GM11168 (cell line): ENCODE data around the gene C6orf141.

Experiments used
- in situ Hi-C: fragments of 300-500 bp; cut with MboI; formaldehyde crosslinking; loops from one replicate; pipeline ENCODE4 v1.12.0; 2022; ENCODE audit warnings: low sequenced_read_pairs; ENCODE audit not compliant: unreplicated experiment

C6orf141 gene

DNA sequence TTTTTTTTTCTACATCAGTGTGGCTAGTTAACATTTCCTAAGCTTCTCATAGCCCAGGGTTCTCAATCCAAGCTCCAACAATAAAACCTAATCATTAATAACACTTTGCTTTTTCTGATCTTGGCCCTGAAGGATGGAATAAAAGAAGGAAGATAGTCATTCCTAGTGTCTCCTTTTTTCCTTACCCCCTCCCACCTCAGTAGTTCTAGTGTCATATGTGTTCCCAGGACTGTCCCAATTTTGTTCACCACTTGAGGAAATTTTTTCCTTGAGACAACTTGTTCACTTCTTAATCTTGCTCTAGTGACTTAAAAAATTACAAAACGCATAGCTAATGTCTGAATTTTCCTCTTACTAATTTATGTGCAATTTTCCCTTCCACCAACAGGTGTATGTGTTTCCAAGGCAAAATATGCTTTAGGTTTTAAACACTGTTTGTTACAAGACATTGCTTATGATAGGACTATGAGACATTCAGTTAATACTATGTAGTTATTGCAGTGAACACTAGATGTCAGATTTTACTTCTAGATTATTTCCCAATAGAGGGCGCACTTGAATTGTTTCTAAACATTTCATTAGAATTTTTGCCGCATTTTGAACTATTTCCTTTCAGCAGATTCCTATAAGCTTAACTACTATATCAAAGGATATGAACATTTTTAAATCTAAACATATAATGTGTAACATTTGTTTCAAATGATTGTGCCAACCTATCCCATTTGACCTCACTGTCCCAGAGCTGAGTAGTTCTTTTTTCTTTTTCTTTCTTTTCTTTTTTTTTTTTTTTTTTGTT, 18.5 kb upstream of the C6orf141 start:
- in situ Hi-C loops, result no loop called here

GRCh38 chr6:49535795-49536194, 14.7 kb upstream of the C6orf141 start:
- in situ Hi-C loops, result no loop called here

GRCh38 chr6:49539102-49539501, 11.4 kb upstream of the C6orf141 start:
- in situ Hi-C loops, result no loop called here

GRCh38 chr6:49540614-49541013, 9.9 kb upstream of the C6orf141 start:
- in situ Hi-C loops, result no loop called here

DNA sequence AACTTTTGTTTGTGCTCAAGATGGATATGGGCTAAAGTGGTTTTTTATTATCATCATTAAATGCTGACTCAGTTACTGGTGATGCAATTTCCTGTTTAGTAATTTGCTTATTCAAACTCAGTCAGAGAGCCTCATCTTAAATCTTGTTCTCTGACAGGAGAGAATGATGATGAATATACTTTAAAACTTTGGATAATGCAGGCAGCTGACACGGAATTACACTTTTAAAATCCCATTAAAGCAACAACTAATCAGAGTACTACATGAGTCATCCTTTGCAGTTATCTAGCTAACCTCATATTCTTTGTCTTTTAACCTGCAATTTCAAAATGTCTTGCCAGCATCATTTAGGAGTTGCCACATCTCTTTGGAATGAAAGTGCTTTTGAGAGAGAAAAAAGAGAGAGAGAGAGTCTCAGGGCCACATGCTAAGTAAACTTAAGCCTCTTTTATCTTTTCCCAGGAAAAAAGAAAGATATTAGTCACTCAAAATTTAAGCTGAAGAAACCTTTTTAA, 9.2 kb upstream of the C6orf141 start:
- in situ Hi-C loops, result no loop called here

- in situ Hi-C loops, result no loop called here
Observed at GRCh38 chr6:49541936-49542335, 8.5 kb upstream of the C6orf141 start.

GRCh38 chr6:49543087-49543858, 7.2 kb upstream of the C6orf141 start:
- in situ Hi-C loops, result no loop called here

- in situ Hi-C loops, result no loop called here
Observed at GRCh38 chr6:49546331-49546730, 4.1 kb upstream of the C6orf141 start.

DNA sequence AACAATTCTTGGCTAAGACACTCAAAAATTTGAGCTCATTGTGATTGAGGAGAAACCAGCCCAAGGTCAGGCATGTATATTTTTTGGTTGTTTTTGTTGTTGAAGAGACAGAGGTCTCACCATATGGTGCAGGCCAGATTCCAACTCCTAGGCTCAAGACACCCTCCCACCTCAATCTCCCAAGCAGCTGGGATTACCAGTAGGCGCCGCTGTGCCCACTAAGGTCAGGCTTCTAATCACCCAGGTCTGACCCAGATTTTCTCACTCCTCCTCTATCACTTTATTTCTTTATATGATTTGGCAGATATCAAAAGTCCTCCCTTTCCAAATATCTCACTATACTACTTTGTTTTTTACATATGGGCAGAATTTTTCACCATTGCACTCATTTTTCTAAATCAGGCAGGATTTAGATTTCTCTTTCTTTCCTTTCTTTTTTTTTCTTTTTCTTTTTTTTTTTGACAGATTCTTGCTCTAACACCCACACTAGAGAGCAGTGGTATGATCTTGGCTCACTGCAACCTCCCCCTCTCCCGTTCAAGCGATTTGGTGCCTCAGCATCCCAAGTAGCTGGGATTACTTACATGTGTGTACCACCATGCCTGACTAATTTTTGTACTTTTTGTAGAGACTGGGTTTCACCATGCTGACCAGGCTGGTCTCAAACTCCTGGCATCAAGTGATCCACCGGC, 1.7 kb upstream of the C6orf141 start:
- in situ Hi-C loops, result no loop called here

- in situ Hi-C loops, result no loop called here
Observed at GRCh38 chr6:49549691-49550491, 577 bp upstream of the C6orf141 start.

DNA sequence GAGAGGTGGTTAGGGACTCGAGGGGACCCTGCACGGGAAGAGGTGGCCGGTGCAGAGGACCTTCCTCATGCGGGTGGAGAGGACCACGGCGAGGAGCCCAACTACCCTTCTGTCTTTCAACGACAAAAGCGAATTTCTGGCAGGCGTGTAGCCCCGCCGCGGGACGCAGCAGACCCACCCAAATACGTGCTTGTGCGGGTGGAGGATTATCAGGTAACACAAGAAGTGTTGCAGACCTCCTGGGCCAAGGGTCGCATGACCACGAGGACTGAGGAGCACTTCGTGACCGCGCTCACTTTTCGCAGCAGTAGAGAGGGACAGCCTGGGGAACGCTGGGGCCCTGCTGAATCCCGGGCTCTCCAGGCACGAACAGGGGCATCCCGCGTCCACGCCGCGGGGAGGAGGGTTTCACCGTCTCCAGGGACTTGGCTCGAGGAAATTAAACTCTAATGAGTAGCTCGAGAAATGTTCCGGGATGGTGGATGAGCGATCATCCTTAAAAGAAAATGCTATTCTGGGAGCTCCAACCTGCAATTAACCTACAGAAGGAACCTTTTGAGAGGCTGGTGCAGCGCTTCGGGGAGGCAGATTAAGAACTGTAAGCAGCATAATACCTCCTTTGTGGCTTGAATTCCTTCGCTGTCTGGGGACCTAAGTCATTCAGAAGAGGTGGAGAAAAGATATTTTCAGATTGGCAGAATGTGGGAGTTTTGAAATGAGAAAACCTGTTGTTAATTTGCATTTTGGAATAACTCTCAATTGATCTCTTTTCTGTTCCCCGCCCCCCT, 804 bp downstream of the C6orf141 start:
- in situ Hi-C loops, result no loop called here

DNA sequence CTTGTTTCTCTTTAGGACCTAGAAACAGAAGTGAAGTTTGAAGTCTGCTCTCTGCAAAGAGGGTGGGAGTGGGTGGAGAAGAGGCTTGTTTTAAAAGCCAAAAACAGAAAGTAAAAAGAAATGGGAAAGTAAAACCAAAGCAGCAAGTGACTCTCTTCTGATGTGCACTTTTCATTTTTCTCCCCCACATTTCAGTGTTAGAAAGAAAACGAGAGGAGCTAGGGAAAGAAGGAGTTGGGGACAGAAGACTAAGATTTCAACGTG, 1.3 kb downstream of the C6orf141 start:
- in situ Hi-C loops, result no loop called here

DNA sequence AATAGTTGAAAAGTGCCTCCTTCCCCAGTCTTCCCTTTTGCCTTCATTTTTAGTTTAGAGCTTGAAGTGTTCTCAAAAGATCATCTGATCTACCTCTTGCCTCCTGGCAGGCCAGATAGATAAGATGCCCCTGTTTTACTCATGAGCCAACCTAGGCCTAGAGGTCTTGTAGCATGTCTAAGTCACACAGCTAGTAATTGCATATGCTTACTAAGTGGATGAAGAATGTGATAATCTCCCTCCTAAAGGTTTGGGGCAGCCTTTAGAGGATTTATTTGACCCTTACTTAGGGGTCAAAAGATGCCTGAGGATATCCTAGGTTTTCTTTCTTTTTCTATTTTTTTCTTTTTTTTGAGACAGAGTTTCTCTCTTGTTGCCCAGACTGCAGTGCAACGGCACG, 2.1 kb downstream of the C6orf141 start:
- in situ Hi-C loops, result no loop called here

GRCh38 chr6:49553384-49553783, 2.9 kb downstream of the C6orf141 start:
- in situ Hi-C loops, result no loop called here

GRCh38 chr6:49555951-49556350, 5.5 kb downstream of the C6orf141 start:
- in situ Hi-C loops, result no loop called here

- in situ Hi-C loops, result no loop called here
Observed at GRCh38 chr6:49556429-49556837, 6.0 kb downstream of the C6orf141 start.

- in situ Hi-C loops, result no loop called here
Observed at GRCh38 chr6:49557177-49557576, 6.7 kb downstream of the C6orf141 start.

DNA sequence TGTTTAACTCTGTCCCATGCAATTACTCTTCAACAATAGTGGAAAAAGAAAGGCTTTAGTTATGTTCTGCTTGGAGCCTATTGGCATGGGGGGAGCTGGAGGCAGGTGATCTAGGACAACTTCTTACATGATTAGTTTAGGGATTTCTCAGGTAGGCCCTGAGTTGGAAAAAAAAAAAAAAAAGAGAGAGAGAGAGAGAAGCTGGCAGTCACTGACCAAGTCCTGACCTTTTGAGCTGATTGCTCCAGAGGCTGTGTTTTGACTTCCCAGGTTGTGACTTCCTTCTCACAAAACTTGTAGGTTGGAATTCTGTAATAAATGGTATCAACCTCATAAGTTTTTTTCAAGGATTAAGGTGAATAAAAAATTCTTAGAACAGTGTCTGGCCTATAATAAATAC, 7.8 kb downstream of the C6orf141 start:
- in situ Hi-C loops, result no loop called here

GRCh38 chr6:49563006-49563886, 12.8 kb downstream of the C6orf141 start:
- in situ Hi-C loops, result no loop called here
